HEK293 (cell line): Measurements from ENCODE around the gene TMPRSS7.

Experiments
- CTCF ChIP-seq: fragments of 450-650 bp; formaldehyde crosslinking; IDR thresholded peaks from 2 replicates; pipeline ENCODE4 v1.5.1; 2016; ENCODE audit warnings: missing biosample characterization, missing genetic modification characterization
- KLF17 ChIP-seq: fragments of 450-650 bp; formaldehyde crosslinking; IDR thresholded peaks from 2 replicates; pipeline ENCODE4 v1.5.1; 2016; ENCODE audit warnings: missing biosample characterization, missing genetic modification characterization
- MYNN ChIP-seq: fragments of 450-650 bp; formaldehyde crosslinking; IDR thresholded peaks from 2 replicates; pipeline ENCODE4 v1.5.1; 2016; ENCODE audit warnings: missing biosample characterization, missing genetic modification characterization, borderline replicate concordance
- REST ChIP-seq: fragments of 450-650 bp; formaldehyde crosslinking; IDR thresholded peaks from 2 replicates; pipeline ENCODE4 v1.5.1; 2016; ENCODE audit warnings: missing biosample characterization, missing genetic modification characterization
- ZBTB11 ChIP-seq: fragments of 450-650 bp; formaldehyde crosslinking; conservative IDR thresholded peaks from 2 replicates; pipeline ENCODE4 v1.5.1; 2016; ENCODE audit warnings: low read depth, missing biosample characterization, missing genetic modification characterization
- ZNF114 ChIP-seq: fragments of 450-650 bp; formaldehyde crosslinking; IDR thresholded peaks from 2 replicates; pipeline ENCODE4 v1.5.0; 2017; ENCODE audit warnings: missing biosample characterization, missing genetic modification characterization
- ZNF121 ChIP-seq: fragments of 450-650 bp; formaldehyde crosslinking; IDR thresholded peaks from 2 replicates; pipeline ENCODE4 v1.5.1; 2016; ENCODE audit warnings: missing biosample characterization, missing genetic modification characterization
- ZNF140 ChIP-seq: fragments of 450-650 bp; formaldehyde crosslinking; IDR thresholded peaks from 2 replicates; pipeline ENCODE4 v1.5.1; 2016; ENCODE audit warnings: missing biosample characterization, missing genetic modification characterization
- ZNF423 ChIP-seq: fragments of 450-650 bp; formaldehyde crosslinking; IDR thresholded peaks from 2 replicates; pipeline ENCODE4 v1.5.1; 2016; ENCODE audit warnings: missing biosample characterization, missing genetic modification characterization

- TF ChIP-seq ZNF121 (tag by site-specific recombination) (no peak), MYNN (tag by site-specific recombination) (no peak), ZBTB11 (tag by site-specific recombination) (no peak), ZNF140 (tag by site-specific recombination) (no peak), REST (no peak), CTCF (no peak), ZNF114 (tag by site-specific recombination) (no peak), KLF17 (tag by site-specific recombination) (no peak), ZNF423 (tag by site-specific recombination) (no peak)
Observed at GRCh38 chr3:112117841-112118571, 83.5 kb downstream of the TMPRSS7 start.
